NCI-H510A (cell line): ENCODE data around the gene STUM.
A peak's percentile ranks its signal among the peaks of the same experiment; 100 is the strongest.

Source experiments
- DNase-seq: peaks from one replicate; lab custom pipeline; 2025; lab: John Stamatoyannopoulos, UW

Gene STUM

DNA sequence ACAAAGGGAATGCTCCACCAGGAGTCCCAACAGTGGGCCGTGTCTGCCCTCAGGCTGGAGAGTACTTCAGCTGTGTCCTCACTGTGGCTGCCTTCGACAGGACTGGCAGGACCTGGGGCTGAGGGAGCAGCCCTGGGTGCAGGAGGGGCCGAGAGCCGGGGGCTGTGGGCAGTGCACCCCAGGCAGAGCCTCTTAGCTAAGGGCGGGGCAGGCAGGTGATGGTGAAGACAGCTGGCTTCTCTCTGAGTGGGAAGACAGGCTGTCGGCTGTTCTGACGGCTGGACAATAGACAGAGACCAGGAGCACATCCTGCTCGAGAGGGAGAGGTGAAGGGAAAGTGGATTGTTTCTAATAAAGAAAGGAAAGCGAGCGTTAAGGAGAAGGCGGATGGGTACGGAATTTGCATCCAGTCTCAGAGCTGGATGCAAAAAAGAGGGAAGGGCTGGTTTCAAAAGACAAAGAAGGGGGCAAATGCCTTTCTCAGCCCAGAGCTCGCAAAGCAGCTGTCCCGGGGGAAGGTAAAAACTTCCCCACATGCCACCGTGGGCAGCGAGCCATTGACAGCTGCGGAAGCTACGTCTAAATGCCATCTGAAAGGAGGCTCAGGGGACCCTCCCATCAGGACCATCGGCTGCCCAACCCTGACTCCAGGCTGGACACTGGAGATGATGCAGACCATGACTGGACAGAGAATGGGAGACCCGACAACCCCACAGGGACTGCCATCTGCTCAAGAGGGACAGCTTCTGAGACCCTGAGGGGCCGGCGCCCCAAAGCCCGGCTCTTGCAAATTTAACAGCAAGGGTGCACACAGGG is 92.0 kb downstream of the STUM start:
- peak; percentile 64 for DNase-seq

DNA sequence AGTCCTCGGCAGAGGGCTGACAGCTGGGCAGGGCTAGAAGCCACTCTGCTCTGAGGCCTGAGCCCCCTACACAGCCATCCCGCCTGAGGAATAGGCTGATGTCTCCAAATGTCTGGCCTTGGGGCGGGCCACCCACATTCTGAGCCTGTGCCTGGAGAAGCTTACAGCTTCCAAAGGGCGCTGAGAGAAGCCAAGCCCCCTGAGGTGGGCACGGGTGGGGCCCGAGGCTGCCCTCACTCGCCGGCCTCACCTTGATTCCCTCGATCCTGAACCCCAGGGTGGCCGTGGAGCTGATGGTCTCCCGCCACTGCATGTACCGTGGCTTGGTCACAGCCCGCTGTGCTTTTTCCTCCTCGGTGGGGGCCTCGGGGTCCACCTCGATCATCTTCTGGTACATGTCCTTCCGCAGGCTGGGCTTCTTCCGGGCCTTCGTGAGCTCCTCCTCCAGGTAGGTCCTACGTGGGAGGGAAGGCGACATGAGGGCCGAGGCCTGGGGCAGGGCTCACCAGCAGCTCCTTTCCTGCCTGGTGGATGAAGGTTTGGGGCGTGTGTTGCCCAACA is 93.2 kb downstream of the STUM start:
- DNase-seq, result no peak

DNA sequence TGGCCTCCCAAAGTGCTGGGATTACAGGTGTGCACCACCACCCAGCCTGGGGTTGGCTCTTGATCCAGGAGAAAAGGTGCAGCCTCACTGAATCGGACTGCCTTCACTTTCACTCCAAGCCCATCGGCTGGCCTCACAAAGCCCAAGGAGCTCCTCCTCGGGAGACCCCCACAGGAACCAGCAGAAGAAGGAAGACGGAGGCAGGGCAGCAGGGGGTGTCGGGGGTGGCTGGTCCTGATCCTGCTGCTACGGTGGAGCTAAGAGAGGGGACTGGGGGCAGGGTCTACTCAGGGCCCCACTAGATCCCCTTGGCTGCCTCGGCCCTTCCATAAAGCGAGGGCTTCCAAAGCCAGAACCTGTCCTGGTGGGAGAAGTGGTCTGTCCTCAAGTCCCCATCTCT is 93.9 kb downstream of the STUM start:
- no peak for DNase-seq

DNA sequence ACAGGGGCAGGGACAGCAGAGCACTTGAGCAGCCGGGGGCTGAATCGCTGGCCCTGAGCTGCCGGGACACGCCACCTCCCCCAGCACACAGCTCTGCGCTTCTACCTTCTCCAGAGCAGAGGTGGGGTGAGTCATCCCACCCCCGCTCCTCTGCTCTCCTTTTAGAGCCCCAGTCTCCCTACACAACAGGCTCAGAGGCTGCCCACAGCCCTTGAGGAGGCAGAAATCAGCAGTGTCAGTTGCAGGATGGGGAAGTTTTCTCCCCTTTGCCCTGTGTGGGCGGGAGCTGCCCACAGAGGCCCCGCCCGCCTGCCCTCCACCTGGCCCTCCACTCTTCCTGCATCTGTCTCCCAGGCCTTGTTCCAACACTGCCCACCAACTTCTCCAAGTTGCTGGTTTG is 94.6 kb downstream of the STUM start:
- no peak for DNase-seq

DNA sequence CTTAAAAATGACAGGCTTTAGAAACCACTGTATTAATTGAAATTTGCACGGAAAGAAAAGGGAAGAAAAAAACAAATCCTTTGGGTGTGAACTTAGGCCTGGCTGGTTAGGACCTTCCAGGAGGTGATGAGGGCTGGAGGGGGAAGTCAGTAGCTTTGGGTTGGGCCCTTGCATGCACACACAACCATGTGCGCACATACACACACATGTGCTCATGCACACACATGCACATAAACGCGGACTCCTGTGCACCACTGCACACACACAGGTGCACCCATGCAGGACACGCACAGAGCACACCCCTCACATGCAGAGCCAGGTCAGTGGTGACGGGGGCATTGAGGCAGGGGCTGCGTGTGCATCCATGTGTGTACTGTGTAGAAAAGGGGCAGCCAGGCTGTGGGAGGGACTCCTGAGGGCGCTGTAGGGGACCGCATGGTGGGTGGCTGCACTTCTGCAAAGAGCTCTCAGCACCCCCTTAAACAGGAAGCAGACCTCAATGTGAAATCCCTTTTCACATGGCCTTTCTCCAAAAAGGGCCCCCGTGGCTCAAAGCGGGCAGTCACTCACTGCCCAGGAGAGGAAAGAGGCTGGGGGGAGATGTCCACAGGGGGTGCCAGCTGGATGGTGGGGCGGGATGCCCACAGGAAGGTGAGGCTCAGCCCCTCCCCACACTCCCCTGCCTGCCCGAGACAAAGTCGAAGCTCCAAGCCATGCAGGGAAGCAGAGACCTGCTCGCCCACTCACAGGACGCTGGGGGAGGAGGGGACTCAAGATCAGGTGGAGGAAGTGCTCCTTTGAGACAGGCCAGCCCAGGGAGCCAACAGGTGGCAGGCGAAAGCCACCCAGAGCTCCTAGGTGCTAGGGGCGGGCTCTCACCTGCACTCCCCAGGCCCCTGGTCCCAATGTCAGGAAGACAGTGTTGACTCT is 95.3 kb downstream of the STUM start:
- DNase-seq, result no peak

DNA sequence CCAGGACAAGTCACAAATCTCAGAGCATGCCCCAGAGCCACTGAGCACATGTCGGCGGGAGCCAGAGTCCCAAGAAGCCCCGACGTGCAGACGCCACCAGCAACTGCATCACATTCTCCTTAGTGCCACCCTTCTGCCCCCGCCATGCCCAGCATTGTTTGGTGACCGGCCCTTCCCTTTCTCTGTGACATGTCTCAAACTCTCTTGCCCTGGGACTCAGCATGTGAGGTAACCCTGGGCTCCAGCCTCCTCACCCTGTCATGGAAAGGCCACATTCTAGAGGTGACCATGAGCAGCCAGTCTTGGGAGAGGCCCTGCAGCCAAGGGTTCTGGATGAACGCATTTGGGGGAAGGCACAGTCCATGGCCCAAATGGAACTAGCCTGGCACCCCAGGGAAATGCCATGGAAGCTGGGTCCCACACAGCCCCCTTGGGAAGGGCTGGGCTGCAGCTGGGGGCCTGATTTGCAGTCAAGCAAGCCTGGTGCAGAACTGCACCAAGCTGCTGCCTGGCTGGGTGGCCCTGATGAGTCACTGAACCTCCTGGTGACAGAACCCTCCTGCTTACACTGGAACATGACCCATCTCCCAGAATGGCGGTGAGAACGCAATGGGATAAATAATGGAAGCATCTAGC is 96.1 kb downstream of the STUM start:
- DNase-seq, result no peak

DNA sequence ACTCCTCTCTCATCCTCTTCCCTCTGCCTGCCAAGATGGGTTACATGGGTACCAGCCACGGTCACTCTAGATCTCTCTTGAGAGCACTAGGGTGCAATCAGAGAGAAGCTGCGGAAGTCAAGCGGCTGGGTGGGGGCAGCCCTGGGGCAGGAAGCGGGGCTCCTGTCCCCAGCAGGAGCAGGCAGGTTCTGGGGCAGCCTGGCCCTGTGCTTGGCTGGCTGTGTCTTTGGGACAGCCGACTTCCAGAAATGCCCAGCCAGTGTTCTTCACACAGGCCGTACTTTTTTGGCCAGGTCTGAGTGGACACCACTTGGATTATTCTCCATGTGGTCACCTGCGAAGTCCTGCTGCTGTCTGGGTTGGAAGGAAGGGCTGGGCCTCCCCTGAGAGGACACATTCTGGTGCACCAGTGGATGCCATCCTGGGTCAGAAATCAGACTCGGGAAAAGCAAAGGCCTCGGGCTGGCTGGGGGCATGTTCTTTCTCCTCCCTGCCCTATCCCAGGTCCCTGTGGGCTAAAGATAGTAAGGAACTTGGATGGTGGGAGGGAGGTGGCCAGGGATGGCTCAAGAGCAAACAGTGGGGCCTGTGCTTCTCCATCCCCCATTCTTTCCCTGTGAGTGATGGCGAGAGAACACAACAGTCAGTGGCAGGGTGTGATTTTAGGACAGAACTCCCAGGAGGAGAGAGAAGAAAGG is 96.9 kb downstream of the STUM start:
- no peak for DNase-seq

DNA sequence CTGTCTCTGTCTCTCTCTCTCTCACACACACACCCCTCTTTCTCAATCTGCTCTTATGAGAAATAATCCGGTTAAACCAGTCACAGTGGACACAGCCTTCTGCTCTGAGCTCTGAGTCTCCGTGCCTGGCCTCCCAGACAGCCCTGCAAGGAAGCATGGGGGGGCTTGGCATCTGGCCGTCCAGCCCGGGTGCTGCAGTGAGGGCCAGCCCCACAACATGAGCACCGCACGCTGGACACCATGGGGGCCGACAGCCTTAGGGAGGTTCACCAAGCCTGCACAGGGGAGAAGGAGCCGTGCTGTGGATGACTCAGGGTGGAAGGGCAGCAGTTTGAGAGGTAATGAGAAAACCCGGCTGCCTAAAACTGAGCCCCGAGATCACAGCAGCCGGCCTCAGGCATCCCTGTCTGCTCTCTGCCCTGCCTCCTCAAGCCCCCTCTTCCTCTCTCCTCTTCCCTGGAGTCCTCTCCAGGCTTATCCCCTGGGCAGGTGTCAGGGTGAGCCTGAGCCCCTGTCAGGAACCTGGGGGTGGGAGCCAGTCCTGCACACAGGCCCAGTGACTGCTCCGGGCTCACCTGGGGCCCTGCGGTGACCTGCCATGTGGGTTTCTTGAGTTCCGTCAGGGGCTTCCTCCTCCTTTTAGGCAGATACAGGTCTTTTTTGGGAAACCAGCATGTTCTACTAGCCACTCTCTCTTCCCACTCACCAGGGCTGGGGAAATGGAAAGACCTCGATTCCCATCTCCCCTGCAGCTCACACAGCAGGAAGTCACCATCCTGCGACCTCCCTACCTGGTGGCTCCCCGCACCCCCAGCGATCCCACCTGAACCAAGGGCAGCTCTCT is 97.7 kb downstream of the STUM start:
- no peak for DNase-seq

DNA sequence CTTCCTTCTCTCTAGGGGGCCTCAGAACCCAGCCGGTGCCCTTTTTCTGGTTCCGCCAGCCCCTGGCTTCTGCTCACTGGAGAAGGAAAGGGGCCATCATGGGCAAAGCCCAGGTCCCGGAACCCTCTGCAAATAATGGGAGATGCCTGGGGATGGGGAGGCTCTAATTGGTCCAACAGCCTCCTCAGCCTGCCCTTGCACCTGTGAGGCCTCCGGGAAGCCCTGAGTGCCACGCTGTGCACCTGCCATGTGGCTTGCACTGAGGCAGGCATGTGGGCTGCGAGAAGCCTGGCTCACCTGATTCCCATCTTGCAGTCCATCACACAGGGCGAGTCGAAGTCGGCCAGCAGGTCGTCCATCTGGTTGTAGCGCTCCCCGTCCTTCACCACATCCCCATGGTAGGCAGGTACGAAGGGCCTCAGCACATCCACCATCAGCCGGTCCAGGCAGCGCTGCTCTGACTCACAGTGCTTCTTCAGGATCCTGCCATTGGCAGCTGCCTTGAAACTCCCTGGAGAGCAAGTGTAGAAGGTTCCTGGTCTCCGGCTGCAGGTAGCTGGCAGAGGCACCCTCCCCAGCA is 98.4 kb downstream of the STUM start:
- no peak for DNase-seq

DNA sequence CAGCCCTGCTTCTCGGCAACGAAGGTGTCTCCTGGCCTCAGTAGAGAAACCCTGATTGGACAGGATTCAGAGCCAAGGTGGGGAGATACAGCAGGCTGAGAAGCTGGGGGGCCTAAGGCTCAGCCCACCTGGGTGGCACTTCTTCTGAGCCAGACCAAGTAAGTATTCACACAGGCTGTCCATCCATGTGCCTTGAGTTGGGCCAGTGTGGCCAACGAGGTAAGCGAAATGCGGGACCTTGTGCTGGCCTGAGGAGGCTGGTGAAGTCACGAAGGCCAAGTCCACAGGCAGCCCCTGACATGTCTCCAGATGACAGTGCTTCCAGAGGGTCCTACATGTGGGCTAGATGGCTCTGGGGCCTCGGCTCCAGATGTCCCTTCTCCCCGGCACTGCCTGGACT is 99.2 kb downstream of the STUM start:
- no peak for DNase-seq

DNA sequence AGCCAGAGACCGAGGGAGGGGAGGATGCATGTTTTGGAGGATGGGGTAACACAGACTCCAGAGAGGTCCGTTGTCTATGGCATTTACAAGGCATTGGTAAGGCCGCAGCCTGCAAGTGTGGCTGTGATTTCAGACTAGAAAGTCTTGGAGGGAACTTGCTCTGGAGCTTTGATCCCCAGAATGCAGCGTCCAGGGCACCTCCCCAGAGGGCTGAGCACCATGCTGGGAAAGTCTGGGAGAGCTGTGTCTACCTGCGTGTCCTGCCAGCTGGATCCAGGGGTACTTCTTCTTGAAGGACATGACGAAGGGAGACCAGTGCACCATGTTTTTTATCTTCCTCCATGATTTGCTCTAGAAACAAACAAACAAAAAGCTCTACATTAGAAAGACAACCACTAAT is 99.9 kb downstream of the STUM start:
- no peak for DNase-seq

DNA sequence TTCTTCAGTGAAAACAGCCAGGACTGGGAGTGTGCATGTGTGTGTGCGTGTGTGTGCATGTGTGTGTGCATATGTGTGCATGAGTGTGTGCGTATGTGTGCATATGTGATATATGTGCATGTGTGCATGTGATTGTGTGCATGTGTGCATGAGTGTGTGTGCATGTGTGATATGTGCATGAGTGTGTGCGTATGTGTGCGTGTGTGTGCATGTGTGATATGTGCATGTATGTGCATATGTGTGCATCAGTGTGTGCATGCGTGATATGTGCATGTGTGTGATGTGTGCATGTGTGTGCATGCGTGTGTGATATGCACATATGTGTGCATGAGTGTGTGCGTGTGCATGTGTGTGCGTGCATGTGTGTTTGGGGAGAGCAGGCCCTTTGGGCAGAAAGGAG is 100.7 kb downstream of the STUM start:
- no peak for DNase-seq

DNA sequence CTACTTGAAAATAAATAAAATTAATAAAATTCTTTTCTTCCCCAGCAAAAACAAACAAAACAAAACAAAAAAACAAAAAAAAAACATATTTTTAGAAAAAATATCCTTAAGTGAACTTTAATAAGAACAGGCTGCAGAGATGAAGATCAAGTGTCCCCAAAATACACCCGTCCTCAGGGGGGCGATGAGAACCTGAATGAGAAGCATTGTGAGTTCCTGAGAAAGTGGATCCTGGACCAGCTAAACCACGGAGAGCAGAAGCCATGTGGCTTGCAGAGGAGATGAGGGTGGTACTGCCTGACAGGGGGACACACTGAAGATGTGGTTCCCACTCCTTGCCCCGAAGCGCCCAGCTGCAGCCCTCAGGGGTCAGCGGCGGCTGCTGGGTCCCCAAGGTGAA is 101.2 kb downstream of the STUM start:
- DNase-seq, result no peak

DNA sequence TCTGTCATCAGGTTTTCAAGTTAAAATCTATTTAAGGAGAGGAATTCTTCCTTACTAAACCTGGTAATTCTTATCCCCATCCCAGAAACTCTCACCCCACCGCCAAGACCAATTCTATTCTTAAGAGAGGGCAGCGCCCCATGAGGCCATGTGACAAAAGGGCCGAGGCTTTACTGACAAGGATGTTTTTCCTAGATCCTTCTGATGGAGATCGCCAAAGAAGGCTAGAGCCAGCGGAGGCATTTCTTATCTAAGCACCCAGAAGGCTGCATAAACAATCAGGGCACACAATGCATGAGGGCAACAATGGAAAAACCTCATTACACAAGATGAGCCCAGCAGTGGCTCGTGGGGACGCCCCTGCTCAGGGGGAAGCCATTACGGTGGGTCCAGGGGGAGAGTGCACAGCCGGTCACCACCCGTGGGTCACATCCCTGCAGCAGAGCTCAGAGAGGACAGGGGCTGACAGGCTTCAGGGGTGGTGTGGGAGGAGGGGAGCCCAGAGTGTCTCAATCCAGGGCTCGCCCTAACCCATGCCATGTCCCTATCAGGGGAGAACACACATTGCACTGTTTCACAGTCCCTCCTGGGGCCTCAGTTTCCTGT is 101.8 kb downstream of the STUM start:
- DNase-seq, result no peak

DNA sequence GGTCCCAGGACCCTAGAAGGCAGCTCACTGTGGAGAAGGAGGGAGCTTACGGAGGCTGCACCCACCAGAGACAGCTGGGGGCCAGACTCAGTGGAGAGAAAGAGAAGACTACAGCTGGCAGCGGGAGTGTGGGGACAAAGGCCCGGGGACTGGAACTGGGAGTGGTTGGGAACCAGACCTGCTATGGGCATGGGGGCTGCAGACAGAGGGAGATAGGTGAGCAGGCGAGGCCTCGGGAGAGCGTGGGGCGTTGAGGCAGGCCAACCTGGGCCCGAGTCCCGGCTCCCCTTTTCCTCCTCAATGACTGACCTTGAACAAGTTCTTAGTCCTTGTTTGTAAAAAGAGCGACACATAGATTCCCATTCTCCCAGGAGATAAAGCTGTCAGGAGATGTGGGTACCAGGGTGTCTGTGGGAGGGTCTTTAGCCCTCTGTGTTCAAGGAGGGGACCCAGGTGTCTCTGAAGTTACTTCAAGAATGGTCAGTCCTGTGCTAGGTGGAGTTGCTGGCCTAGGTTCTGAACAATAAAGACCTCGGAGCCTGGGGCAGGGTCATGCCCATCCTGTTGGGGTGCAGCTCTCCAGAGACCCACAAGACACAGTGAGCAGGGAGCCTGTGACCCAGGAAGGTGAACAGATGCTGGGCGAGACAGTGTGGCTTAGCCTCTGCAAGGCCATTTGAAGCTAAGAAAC is 102.6 kb downstream of the STUM start:
- no peak for DNase-seq

DNA sequence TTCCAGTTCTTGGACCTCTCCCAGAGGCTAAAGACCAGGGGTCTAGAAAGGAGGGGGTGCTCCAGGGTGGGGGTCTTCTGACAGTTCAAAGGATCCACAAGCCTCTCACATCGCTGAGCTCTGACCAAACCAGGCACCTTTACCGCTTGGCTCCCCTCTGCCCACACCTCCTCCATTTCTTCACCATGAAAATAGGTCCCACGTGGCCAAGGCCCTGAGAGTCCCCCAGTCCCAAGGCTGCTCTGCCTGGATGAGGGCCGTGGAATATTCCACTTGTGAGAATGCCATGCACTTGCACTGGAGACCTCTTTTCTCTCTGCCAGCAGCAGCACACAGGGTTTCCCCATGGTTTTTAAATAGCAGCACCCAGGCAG is 103.2 kb downstream of the STUM start:
- no peak for DNase-seq

DNA sequence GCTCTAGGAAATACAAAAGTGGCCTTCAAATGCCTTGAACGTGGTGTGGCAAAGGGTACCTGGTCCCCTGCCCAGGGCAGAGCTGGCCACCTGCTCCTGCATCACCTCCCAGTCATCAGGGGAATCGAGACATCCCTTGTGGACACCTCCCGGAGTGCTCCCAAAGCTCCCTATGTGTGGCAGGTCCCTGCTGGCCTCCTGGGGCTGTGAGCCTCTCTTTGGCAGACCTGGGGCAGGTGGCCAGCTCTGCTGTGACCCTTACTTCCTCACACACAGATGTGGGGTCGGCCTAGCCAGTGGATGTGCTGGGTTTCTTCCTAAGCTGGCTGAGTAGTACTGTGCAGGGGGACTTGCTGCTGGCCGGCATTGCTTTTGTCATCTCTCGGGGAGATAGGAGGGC is 104.0 kb downstream of the STUM start:
- DNase-seq, result no peak

DNA sequence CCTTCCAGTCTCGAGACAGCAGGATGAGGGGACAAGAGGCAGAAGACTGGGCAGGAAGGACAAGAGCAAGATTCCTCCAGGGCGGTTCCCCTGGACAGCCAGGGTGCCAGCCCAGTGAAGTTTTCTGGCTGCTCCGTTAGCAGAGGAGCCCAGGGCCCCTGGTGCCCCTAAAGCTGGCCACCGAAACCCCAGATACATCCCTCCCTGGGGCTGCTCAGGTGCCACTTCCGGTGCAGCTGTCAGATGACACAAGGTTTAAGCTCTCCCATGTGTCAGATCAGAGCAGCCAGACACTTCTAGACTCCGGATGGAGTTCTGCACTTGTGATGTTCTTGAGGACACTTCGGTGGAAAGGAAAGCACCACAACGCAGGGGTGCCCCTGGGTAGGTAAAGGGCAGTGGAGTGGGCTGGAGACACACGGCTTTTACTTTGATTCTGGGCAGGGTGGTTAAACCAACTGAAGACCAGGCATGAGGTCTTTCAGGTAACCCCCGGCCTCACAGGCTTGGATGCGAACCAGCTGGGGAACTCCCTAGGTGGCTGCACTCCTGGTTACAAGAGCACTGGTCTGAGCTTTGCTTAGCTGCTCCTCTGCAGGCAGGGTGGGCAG is 104.9 kb downstream of the STUM start:
- no peak for DNase-seq

DNA sequence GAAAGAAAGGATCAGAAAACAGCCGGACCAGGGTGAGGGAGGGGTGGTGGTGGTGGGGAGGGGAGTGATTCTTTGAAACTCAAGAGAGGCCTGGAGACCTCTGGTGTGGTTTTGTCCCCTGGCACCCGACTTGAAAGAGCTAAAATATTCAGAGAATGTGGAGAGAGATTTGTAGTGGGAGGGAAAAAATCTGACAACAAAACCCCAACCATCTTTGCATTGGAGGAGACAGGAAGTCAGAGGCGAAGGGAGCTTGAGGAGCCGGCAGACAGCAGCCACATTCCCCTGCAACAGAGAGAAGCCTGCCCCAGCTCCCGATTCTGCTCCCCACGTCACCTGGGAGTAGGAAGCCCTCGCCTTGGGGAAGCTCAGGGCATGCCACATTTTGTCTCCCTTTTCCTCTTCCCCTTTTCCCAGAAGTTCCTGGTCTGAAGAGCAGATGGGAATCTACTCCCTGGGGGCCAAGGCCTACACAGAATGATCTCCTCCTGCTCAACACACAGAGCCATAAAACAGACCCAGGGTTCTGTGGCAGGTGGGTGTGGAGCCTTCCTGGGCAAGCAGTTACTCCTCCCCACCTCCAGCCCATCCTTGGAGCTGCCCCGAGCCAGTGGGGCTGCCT is 105.6 kb downstream of the STUM start:
- DNase-seq, result no peak
